HG03103 (cell line): ENCODE measurements around the gene IL17RB.

Experiments used
- ATAC-seq: cut with Tn5 transposase; IDR thresholded peaks from one replicate; pipeline ENCODE4 v1.9.1; 2021; ENCODE audit warnings: low read depth; ENCODE audit not compliant: unreplicated experiment

IL17RB gene

DNA sequence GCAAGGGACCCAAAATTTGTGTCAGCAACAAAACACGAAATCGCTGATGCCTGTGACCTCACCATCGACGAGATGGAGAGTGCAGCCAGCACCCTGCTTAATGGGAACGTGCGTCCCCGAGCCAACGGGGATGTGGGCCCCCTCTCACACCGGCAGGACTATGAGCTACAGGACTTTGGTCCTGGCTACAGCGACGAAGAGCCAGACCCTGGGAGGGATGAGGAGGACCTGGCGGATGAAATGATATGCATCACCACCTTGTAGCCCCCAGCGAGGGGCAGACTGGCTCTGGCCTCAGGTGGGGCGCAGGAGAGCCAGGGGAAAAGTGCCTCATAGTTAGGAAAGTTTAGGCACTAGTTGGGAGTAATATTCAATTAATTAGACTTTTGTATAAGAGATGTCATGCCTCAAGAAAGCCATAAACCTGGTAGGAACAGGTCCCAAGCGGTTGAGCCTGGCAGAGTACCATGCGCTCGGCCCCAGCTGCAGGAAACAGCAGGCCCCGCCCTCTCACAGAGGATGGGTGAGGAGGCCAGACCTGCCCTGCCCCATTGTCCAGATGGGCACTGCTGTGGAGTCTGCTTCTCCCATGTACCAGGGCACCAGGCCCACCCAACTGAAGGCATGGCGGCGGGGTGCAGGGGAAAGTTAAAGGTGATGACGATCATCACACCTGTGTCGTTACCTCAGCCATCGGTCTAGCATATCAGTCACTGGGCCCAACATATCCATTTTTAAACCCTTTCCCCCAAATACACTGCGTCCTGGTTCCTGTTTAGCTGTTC, 35.0 kb upstream of the IL17RB start:
- no peak for ATAC-seq

- no peak for ATAC-seq
Observed at GRCh38 chr3:53812434-53812833, 33.9 kb upstream of the IL17RB start.

GRCh38 chr3:53813229-53813628, 33.1 kb upstream of the IL17RB start:
- no peak for ATAC-seq

DNA sequence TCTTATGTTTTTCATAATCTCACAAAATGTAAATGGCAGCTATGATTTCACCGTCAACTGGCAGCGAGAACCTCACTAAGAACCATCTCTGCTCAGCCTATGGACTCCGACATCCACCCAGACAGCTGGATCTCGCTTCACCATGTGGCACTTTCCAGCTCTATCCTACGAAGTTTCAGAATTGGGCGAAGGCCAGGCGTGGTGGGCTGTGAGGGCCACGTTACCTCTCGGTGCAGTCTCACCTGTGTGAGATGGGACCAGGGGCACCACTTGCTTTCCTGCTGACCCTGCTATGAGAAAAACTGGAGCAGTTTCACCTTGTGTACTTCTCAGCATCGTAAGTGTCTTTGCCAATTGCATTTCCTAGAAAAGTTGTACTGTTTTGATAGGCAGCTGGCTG, 32.5 kb upstream of the IL17RB start:
- ATAC-seq = no peak

- no peak for ATAC-seq
Observed at GRCh38 chr3:53815067-53815466, 31.3 kb upstream of the IL17RB start.

GRCh38 chr3:53815651-53816050, 30.7 kb upstream of the IL17RB start:
- ATAC-seq = no peak

- ATAC-seq = no peak
Observed at GRCh38 chr3:53816425-53816824, 29.9 kb upstream of the IL17RB start.

- no peak for ATAC-seq
Observed at GRCh38 chr3:53817211-53817610, 29.2 kb upstream of the IL17RB start.

DNA sequence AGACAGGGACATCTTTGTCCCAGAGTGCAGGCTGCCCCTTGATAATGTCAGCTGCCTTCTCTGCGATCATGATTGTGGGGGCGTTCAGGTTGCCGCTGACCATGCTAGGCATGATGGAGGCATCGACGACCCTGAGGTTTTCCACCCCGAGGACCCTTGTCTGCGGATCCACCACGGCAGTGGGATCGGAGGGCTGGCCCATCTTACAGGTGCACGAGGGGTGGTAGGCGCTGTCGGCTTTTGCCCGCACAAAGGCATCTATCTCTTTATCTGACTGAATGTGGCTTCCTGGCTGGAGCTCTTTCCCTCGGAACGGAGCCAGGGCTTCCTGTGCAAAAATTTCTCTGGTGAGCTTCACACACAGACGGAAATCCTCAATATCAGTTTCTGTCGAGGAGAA, 28.6 kb upstream of the IL17RB start:
- no peak for ATAC-seq

DNA sequence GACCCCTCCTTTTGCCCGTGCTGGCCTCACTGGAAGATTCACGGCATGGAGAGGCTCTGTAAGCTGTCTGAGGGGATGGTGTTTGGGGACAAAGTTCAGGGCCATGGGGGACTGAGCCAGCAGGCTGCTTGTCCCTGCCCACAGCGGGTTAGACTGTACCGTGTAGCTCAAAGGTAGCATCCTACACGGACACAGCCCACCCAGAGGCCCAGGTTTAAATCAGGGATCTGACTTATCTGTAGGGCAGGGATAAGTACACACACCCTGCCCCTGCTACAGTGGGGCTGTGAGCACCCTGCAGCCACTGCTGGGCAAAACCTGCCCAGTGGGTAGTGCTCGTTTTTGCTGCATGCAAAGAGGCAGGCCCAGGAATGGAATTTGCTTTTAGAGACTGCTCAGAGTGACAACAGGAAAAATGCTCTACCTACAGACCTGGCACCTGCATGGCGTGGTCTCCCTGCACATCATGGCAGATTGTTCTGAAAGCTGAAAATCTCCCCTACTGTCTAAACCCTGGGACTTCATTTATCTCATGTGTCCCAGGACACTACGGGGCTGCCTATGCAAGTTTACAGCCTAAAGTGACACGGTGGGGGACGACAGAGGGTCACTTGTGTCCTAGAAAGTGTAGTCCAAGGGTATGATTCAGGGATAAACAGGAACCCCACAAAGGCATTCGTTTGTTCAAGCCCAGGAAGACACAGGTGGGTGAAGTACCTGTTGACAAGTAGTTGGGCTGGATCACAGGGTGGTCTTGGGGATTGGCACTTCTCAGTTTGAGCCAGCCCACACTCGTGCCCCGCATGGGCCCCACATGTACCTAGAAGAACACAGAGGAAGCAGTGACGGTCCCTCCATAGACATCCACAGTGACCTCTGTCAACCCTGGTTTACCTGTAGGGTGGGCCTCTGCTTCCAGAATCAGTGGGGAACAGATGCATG, 27.9 kb upstream of the IL17RB start:
- no peak for ATAC-seq

- ATAC-seq = no peak
Observed at GRCh38 chr3:53819163-53819868, 27.1 kb upstream of the IL17RB start.

DNA sequence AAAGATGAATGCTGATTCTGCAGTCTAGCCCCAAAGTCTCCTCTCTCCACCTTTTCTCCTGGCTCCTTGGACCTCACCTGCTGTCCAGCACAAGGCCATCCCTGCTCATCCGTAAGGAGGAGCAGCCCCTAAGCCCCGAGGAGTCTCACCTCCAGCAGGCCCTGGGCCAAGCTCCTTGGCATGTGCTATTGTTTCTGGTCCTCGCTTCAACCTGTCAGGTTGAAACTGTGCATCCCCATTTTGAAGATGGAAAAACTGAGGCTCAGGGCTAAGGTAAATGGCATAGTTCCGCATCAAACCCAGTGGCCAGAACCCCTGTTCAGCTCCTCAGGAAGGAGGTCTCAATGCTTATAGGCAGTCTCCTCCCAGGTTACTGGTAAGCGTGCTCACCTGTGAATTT, 26.3 kb upstream of the IL17RB start:
- no peak for ATAC-seq

- ATAC-seq = no peak
Observed at GRCh38 chr3:53820756-53821580, 25.4 kb upstream of the IL17RB start.

- ATAC-seq = no peak
Observed at GRCh38 chr3:53821631-53822121, 24.7 kb upstream of the IL17RB start.

GRCh38 chr3:53822331-53822741, 24.0 kb upstream of the IL17RB start:
- no peak for ATAC-seq

GRCh38 chr3:53823026-53823955, 23.1 kb upstream of the IL17RB start:
- no peak for ATAC-seq

- no peak for ATAC-seq
Observed at GRCh38 chr3:53823956-53824657, 22.3 kb upstream of the IL17RB start.

GRCh38 chr3:53824795-53825194, 21.6 kb upstream of the IL17RB start:
- no peak for ATAC-seq
